Myocyte (in vitro differentiated cells): ENCODE measurements around the gene PPP1CC. TPM values are rescaled to one million over a fixed set of nuclear protein-coding genes. Genes with fewer than 3 reads are reported as not detected.
A peak's percentile ranks its signal among the peaks of the same experiment; 100 is the strongest.

ENCODE experiments used
- DNase-seq: peaks from one replicate; pipeline ENCODE4 v3.0.0-alpha.2; 2012; ENCODE audit warnings: low read depth
- total RNA-seq: library from RNA; depleted of rRNA; stranded (reverse); fragments of >200 nt; gene quantifications from 2 replicates; pipeline ENCODE4 v1.2.3, GENCODE V29; 2014

Gene PPP1CC
- total RNA-seq, 1 donor from 2014 or later: 120 TPM

DNA sequence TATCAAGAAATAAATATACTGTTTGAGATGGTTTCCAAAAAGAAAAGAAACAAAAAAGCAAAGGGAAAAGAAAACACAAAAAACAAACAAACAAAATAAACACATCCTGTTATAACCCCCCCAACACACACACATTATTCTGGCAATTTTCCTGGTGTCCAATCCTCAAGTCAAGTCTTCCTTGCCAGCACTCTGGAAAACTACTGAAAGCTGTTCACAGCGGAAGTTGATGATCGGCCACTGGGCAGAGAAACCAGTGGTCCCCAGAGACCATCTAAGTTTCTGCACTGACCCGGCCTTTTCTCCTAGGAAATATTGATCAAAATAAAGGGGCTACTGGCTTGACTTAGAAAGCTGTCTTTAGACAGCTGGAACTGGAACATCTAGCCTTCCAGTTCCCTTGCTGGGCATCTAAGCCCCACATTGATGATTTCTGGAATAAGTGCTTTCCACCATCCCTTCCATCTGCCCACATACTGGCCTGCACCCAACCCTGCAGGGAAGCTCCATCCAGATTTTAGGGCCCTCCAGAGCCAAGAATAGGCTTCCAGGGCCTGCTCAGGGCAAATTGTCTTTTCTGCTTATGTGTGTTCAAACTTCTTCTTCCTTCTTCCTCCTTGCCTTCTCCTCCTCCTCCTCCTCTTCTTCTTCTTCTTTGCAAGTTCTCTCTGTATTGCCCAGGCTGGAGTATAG is 11.6 kb upstream of the PPP1CC start:
- DNase-seq: no peak

DNA sequence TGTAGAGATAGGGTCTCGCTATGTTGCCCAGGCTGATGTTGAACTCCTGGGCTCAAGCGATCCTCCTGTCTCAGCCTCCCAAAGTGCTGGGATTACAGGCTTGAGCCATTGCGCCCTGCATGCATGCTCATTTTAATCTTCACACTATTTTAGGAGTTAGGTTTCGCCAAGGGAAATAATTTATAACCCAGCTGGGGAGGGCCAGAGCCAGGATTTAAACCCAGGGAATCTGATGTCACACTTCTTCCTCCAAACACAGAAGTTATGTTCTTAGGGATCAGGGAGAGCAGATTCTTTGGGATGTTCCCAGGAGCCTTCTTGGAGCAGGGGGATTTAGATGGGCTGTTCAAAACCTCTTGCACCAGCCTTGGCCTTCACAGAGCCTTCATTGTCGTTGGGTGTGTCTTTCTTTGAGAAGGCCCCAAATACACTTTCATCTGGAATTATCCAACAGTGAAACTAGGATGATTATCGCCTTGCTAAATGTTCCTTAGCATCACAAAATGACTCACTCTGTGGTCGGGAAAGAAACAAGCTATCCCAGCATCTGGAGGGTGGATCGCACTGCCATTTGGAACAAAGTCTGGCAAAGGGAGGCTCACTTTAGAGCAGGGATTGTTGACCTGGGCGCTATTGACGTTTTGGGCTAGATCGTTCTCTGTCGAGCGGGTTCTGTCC is 8.2 kb upstream of the PPP1CC start:
- peak; percentile 52 for DNase-seq

DNA sequence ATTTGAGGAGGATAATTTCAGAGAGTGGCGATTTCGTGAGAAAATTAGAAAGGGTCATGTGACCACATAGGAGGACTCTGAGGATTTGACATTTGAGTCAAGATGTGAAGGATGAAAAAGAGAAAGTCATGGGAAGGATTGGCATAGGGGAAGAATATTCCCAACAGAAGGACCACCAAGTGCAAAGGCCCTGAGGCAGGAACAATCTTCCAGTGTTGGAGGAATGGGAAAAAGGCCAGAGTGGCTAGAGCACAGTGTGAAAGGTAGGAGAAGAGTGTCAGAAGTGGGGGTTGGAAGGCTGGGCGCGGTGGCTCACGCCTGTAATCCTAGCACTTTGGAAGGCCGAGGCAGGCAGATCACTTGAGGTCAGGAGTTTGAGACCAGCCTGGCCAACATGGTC is 3.9 kb upstream of the PPP1CC start:
- no peak for DNase-seq

GRCh38 chr12:110745542-110746284 is 3.0 kb upstream of the PPP1CC start:
- DNase-seq: no peak

GRCh38 chr12:110744601-110745264 is 2.0 kb upstream of the PPP1CC start:
- peak; percentile 33 for DNase-seq

GRCh38 chr12:110744151-110744571 is 1.5 kb upstream of the PPP1CC start:
- DNase-seq: peak; percentile 50

GRCh38 chr12:110743571-110744093 is 941 bp upstream of the PPP1CC start:
- no peak for DNase-seq

DNA sequence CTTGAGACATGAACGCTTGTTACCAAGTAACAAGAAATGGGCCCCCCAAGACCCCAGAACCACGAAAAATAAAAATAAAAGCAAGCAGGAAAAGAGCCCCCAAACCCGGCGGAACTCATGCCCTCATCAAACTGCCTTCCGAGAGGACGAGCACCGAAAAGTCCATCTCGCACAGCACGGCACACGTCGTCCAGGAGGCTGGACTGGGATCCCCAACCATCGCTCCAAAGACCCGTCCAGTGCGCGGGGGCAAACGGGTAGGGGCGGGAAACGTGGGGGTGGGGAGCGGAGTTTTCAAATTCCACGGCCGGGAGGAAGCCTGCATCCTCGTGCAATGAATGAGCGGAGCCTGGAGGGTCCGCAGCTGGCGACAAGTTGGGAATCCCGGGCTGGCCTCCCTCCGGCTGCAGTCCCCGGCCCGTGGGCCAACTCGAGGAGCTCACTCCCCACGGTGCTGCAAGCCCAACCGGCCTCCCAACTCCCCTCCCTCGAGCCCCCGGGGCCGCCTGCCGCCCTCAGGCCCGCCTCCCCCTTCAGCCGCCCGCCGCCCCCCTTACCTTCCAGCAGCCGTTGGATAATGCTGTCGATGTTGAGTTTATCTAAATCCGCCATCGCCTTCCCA is 484 bp downstream of the PPP1CC start:
- peak; percentile 26 for DNase-seq

- peak; percentile 30 for DNase-seq
Observed at GRCh38 chr12:110741341-110742095, 1.2 kb downstream of the PPP1CC start.

- DNase-seq: no peak
Observed at GRCh38 chr12:110739894-110740293, 2.8 kb downstream of the PPP1CC start.

- DNase-seq: no peak
Observed at GRCh38 chr12:110739488-110739887, 3.2 kb downstream of the PPP1CC start.

GRCh38 chr12:110737532-110737931 is 5.2 kb downstream of the PPP1CC start:
- DNase-seq: no peak

DNA sequence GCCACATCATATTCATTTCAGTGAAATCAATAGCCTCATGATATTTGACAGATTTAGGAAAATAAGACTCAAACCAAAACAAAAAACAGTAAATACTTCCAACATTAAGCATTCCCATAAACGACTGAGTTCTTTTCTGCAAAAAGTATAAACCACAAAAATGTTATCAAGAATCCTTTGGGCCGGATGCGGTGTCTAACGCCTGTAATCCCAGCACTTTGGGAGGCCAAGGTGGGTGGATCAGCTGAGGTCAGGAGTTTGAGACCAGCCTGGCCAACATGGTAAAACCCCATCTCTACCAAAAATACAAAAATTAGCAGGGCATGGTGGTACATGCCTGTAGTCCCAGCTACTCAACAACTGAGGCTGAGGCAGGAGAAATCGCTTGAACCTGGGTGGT is 5.7 kb downstream of the PPP1CC start:
- DNase-seq: peak; percentile 28

- no peak for DNase-seq
Observed at GRCh38 chr12:110733900-110734299, 8.8 kb downstream of the PPP1CC start.

DNA sequence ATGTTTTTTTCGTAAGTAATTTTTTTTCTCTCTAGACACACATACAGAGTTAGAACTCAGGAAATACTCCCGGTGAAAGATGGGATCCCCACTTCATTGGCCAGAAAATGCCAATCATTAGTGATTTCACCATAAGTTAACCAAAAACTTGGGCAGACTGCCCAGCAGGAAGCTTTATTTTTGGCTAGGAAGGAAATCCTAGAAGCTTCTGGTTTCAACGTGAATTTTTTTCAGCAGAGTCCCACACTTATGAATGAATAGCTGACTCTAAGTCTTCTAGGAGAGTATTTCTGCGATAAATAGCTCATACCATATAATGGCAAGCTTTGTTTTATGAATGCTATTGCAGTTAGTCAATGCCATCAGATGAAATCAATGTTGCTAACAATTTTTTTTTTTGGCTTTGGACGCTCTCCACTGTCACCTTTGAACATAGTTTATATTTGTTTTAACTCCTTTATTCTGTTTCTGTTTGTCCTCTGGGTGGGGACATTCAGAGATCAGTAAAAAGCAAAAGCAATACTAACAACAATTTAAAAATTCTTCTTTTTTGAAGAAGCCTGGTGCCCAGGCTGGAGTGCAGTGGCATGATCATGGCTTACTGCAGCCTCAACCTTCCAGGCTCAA is 9.5 kb downstream of the PPP1CC start:
- DNase-seq: peak; percentile 48

DNA sequence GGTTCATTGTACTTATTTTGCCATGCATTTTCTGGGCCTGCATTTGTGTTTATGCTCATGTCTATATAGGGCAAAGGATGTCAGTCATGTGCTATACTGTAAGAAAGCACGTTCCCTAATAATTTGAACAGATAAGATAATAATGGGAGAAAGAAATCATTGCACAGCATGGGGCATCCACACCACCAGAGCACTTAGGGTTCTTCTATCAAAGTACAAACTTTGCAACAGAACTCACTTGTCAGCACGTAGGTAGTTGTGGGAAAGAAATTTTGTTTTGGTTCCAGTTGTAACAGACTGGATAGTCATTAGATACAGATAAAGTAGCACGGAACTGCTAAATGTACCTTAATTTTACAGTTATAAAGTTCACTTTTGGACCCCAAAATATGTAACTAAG is 10.1 kb downstream of the PPP1CC start:
- no peak for DNase-seq

DNA sequence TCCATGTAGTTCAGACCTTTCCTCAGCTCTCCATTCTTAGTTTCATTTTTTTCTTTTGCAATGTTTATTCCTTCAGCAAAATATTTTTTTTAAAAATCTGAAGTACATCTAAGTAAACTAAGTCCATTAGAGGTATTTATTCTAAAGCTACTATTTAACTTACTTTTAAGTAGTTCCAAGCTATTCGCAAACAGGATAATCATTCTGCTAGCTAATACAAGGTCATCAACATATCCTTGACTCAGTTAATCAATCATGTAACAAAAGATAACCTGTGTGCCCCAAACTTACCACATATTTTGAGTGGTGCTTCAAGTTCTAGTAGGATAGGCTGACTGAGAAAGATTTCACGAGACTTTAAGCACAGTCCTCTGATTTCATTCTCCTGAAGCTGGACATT is 11.2 kb downstream of the PPP1CC start:
- no peak for DNase-seq

DNA sequence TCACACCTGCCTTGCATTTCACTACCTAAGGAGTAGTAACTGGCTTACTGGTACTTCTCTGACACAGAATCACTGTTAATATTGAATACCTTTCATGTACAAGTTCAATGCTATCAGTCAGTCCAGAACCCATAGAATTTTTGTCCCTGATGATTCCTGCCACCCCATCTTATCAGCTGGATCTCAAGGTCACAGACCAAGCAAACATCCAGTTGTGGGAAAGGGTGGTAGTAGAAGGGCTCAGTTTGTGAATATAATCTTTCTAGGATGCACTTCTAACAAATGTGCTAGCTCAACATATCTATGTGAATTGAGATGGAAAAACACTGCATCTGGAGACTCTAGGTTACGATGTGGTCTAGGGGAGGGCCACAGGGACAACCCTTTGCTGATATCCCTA is 14.1 kb downstream of the PPP1CC start:
- no peak for DNase-seq

GRCh38 chr12:110726708-110727369 is 15.9 kb downstream of the PPP1CC start:
- DNase-seq: no peak
